ENCODE results near the gene FLT4.
"Not testable (repeated sequence)": the region's sequence is repeated elsewhere in the genome, so short reads cannot be mapped to it uniquely, and the experiment has no call there.

Gene FLT4

GRCh38 chr5:180649297-180650039 is at the start of gene FLT4:
TSS of gene FLT4 (minus strand) at chr5:180649600. CDS start at chr5:180649545, 55 bp downstream.
- DNase-seq (ENCODE audit: low spot score) = no peak

- DNase-seq (ENCODE audit: low spot score) = no peak
Measured at GRCh38 chr5:180699042-180699441, 49.6 kb upstream of the FLT4 start.

- DNase-seq (ENCODE audit: low spot score) = no peak
Measured at GRCh38 chr5:180696116-180696515, 46.7 kb upstream of the FLT4 start.

- no peak for DNase-seq (ENCODE audit: low spot score)
Measured at GRCh38 chr5:180692429-180692828, 43.0 kb upstream of the FLT4 start.

- DNase-seq (ENCODE audit: low spot score) = no peak
Measured at GRCh38 chr5:180691046-180691445, 41.6 kb upstream of the FLT4 start.

DNA sequence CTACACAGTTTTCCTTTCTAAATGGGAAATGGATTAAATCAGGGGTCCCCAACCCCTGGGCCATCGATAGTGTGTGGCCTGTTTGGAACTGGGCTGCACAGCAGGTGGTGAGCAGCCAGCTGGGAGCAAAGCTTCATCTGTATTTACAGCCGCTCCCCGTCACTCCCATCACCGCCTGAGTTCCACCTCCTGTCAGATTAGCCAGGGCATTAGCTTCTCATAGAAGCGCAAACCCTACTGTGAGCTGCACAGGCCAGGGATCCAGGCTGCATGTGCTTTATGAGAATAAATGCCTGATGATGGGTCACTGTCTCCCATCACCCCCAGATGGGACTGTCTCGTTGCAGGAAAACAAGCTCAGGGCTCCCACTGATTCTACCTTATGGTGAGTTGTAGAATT is 41.2 kb upstream of the FLT4 start:
- DNase-seq (ENCODE audit: low spot score) = no peak

GRCh38 chr5:180689775-180690174 is 40.4 kb upstream of the FLT4 start:
- no peak for DNase-seq (ENCODE audit: low spot score)

DNA sequence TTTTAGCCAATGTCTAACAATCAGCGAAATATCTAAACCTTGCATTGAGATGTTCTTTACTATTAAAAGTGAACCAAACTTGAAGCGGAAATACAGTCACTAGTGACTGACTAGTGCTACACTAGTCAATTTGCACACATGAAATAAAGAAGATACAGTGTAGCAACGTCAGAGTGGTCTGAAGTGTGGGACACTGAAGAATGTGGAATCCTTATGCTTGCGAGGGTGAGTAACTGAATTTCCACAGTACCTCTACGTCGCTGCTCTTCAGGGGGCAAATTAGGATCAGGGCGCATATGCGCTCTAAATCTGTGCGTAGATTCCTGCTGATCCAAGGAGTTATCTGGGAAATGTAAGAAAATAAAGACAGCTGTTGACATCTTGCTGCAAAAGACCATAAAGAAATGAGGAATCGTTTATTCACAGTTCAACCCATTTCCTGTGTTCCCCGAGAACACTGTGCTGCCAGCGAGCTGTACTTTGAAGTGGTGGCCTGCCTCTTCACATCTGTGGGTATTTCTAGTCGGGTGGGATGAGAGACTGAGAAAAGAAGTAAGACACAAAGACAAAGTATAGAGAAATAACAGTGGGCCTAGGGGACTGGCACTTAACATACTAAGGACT is 39.8 kb upstream of the FLT4 start:
- no peak for DNase-seq (ENCODE audit: low spot score)

GRCh38 chr5:180688330-180689070 is 39.1 kb upstream of the FLT4 start:
- no peak for DNase-seq (ENCODE audit: low spot score)

DNA sequence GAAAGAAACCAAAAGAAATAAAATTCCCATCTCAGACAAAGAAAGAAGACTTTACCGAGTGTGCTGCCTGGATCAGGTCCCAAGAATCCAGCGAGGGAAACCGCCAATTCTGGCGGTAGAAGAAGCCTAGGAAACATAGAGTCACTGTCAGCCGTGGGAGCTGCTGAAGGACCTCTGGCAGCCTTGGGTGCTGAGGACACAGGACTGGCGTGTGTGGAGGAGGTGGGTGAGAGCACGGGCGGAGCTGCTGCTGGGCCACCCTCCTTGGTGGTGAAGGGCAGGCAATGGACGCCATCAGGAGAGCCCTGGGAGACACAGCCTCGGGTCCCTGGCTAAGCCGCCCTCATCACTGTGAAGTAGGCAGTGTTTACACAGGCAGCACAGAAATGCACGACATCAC is 37.4 kb upstream of the FLT4 start:
- DNase-seq (ENCODE audit: low spot score) = not testable (repeated sequence)

- DNase-seq (ENCODE audit: low spot score) = no peak
Measured at GRCh38 chr5:180684623-180685161, 35.3 kb upstream of the FLT4 start.

DNA sequence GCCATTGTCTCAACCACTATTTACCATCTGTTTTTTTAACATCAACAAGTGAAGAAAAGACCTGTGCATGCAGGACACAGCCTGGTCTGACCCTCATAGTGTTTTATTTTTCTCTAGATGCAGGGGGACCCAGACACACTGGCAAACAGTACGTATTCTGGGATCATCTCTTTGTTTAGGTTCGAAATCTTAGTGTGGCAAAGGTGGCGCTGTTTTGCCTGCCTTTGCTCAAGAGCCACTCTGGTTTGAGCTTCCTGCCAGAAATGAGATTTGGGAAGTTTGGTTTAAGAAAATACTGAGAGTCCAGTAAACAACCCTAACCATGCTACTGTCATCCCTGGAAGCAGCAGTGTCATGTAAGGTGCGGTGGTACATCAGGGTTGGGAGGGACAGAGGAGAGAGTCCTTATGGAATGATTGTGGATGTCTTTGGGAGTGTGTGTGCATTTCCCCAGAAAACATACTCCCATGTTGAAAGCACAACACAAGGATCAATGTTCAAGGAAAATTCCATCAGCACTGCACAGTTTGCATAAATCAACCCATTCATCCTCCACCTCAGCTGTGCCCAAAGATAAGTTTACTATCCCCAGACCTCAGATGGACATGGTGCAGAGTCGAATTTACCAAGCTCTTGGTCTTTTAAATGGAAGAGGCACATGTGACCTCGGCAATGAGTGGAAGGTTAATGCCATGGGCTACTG is 34.0 kb upstream of the FLT4 start:
- DNase-seq (ENCODE audit: low spot score) = no peak

- DNase-seq (ENCODE audit: low spot score) = no peak
Measured at GRCh38 chr5:180682560-180682959, 33.2 kb upstream of the FLT4 start.

DNA sequence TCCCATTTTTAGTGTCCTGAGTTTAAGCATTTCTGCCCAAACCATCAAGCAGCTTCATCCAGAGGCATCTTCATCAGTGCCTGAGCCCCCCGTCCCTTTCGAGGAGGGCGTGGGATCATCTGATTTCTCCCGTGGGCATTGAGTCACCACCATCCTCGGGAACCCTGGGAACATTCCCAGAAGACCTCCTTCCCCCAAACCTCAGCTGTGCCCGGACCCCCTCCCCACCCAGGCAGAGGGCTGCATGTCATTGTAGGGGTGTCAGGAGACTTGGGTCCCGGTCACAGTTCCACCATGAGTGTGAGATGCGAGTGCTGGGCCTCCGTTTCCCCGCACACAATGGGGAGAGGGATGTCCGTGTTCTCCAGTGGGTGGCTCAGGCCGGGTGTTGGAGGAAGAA is 32.6 kb upstream of the FLT4 start:
- not testable (repeated sequence) for DNase-seq (ENCODE audit: low spot score)

GRCh38 chr5:180678319-180678718 is 28.9 kb upstream of the FLT4 start:
- DNase-seq (ENCODE audit: low spot score) = not testable (repeated sequence)

GRCh38 chr5:180675036-180675635 is 25.7 kb upstream of the FLT4 start:
- DNase-seq (ENCODE audit: low spot score) = no peak

GRCh38 chr5:180674090-180674475 is 24.7 kb upstream of the FLT4 start:
- not testable (repeated sequence) for DNase-seq (ENCODE audit: low spot score)

GRCh38 chr5:180673371-180674089 is 24.1 kb upstream of the FLT4 start:
- DNase-seq (ENCODE audit: low spot score) = no peak

- DNase-seq (ENCODE audit: low spot score) = not testable (repeated sequence)
Measured at GRCh38 chr5:180671958-180672524, 22.6 kb upstream of the FLT4 start.

DNA sequence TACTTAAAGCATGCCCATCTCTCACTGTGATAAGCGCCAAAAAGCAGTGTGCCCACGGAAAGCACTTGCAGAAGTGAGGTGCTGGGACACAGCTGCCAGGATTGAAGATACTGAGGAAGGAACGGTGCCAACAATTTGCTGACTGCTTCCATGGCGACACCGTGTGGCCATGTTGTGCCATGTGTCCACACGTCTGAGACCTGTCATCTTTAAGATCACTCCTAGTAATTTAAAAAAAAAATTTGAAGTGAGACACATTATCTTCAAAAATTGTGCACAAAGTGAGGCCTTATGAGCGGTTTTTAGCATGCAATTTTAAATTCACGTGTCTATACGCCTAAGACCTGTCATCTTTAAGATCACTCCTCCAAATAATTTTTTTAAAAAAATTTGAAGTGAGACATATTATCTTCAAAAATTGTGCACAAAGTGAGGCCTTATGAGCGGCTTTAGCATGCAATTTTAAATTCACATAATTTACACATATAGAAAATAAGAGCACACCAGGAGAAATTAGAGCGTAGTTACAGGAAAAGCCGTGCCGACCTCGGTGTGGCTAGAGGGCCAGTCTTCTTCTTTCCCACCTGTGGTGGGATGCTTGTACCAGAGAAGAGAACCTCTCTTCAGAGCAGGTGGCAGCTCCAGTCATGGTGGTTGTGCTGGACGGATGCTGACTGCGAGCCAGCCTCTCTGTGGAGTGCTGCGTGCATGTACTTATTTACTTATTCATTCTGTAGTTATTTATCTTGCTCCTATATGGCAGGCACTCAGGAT is 21.4 kb upstream of the FLT4 start:
- DNase-seq (ENCODE audit: low spot score) = peak; percentile 55

All from hematopoietic multipotent progenitor cell treated with erythropoietin and hydrocortisone succinate and interleukin-3 and kit ligand, for 17 days (in vitro differentiated cells).